HCT116 (cell line): Measurements from ENCODE around the gene LRP11. TPM values are rescaled to one million over a fixed set of nuclear protein-coding genes. Genes with fewer than 3 reads are reported as not detected.

Experiments
- ATAC-seq: fragments of 200-7000 bp; cut with Tn5 transposase; 2 replicates; pipeline ENCODE4 v1.9.1; 2020; ENCODE audit warnings: mild to moderate bottlenecking, moderate library complexity
- BruUV-seq: library from RNA; stranded (reverse); fragments of 400-500 nt; replicated peaks from 2 replicates; lab custom pipeline; 2021; lab: Mats Ljungman, UMichigan
- CTCF ChIA-PET: fragments of 300-600 bp; sonication (Branson Sonifier 250); formaldehyde crosslinking; loops from one replicate; lab custom pipeline; 2021; ENCODE audit warnings: antibody characterized with exemption; lab: Charles Lee
- POLR2A ChIA-PET: fragments of 300-600, 350-600 bp; sonication (Branson Sonifier 250); formaldehyde crosslinking; loops from one replicate; lab custom pipeline; 2021; ENCODE audit warnings: antibody characterized with exemption; lab: Charles Lee
- RAD21 ChIA-PET, 2 experiments: fragments of 300-600 bp; sonication (Branson Sonifier 250); formaldehyde crosslinking; loops; one replicate each; lab custom pipeline; 2023; ENCODE audit warnings: low total read pairs in 2 of 2; ENCODE audit not compliant: uncharacterized antibody in 2 of 2, unreplicated experiment in 2 of 2, low non-redundant PET in 1 of 2; lab: Charles Lee
- DNase-seq: peaks from one replicate; pipeline ENCODE4 v3.0.0-alpha.2; 2010; ENCODE audit warnings: low read depth, low spot score
- H2AFZ ChIP-seq: fragments of 200-600 bp; shearing (Covaris generic), sonication (generic); 2 replicates; pipeline ENCODE4 v1.6.1; 2017; ENCODE audit warnings: low read depth, mixed run types, mixed read lengths, antibody characterized with exemption, low read length; ENCODE audit not compliant: poor library complexity, severe bottlenecking
- H3K27ac ChIP-seq: 2 replicates; pipeline ENCODE4 v1.5.1; 2012; ENCODE audit warnings: low read depth, low read length
- H3K27me3 ChIP-seq: fragments of 200-600 bp; sonication (generic); 2 replicates; pipeline ENCODE4 v1.6.1; 2016; ENCODE audit warnings: mixed run types, low read length, mixed read lengths; ENCODE audit not compliant: insufficient read depth
- H3K36me3 ChIP-seq, 2 experiments: fragments of 200-500 bp in 1 of 2; fragments of 200-600 bp in 1 of 2; sonication (Bioruptor generic) in 1 of 2; sonication (generic) in 1 of 2; 2 replicates each; pipeline versions ENCODE4 v1.5.1 to v1.6.1; 2014 to 2016; ENCODE audit warnings: low read length in 2 of 2, inconsistent platforms in 1 of 2, mixed read lengths in 1 of 2, mixed run types in 1 of 2; ENCODE audit not compliant: insufficient read depth in 2 of 2, control insufficient read depth in 1 of 2
- H3K4me1 ChIP-seq, 2 experiments: fragments of 200-600 bp in 1 of 2; sonication (generic) in 1 of 2; 2 replicates each; pipeline versions ENCODE4 v1.5.1 to v1.6.1; 2012 to 2017; ENCODE audit warnings: low read length in 2 of 2, inconsistent platforms in 1 of 2, mild to moderate bottlenecking in 1 of 2, mixed read lengths in 1 of 2, mixed run types in 1 of 2, moderate library complexity in 1 of 2; ENCODE audit not compliant: insufficient read depth in 2 of 2, control insufficient read depth in 1 of 2
- H3K4me2 ChIP-seq: fragments of 200-600 bp; sonication (generic); 2 replicates; pipeline ENCODE4 v1.6.1; 2017; ENCODE audit warnings: mixed run types, low read length, mixed read lengths
- H3K4me3 ChIP-seq, 2 experiments: fragments of 200-600 bp in 1 of 2; sonication (generic) in 1 of 2; replicated peaks in 1 of 2; 2 replicates each; pipeline ENCODE4 v1.5.1; 2011 to 2016; ENCODE audit warnings: low read length in 2 of 2, control low read depth in 1 of 2, low read depth in 1 of 2, mild to moderate bottlenecking in 1 of 2, mixed read lengths in 1 of 2, mixed run types in 1 of 2
- H3K79me2 ChIP-seq: fragments of 200-600 bp; sonication (generic); 2 replicates; pipeline ENCODE4 v1.6.1; 2017; ENCODE audit warnings: mild to moderate bottlenecking, mixed run types, low read length, moderate library complexity, mixed read lengths; ENCODE audit not compliant: insufficient read depth
- H3K9ac ChIP-seq: fragments of 200-600 bp; sonication (generic); 2 replicates; pipeline ENCODE4 v1.6.1; 2016; ENCODE audit warnings: low read length, mixed read lengths
- H3K9me2 ChIP-seq: fragments of 200-600 bp; sonication (generic), shearing (Covaris generic); 2 replicates; pipeline ENCODE4 v1.6.1; 2017; ENCODE audit warnings: mixed run types, mild to moderate bottlenecking, moderate library complexity; ENCODE audit not compliant: insufficient read depth
- H3K9me3 ChIP-seq, 2 experiments: fragments of 200-500 bp in 1 of 2; fragments of 200-600 bp in 1 of 2; sonication (Bioruptor generic) in 1 of 2; sonication (generic) in 1 of 2; 2 replicates each; pipeline ENCODE4 v1.6.1; 2014 to 2017; ENCODE audit warnings: low read length in 2 of 2, mixed read lengths in 2 of 2, inconsistent platforms in 1 of 2, low read depth in 1 of 2, mild to moderate bottlenecking in 1 of 2, mixed run types in 1 of 2, moderate library complexity in 1 of 2; ENCODE audit not compliant: control insufficient read depth in 1 of 2, insufficient read depth in 1 of 2
- H4K20me1 ChIP-seq: fragments of 200-600 bp; sonication (generic), shearing (Covaris generic); 2 replicates; pipeline ENCODE4 v1.6.1; 2017; ENCODE audit warnings: mixed run types, mild to moderate bottlenecking, moderate library complexity; ENCODE audit not compliant: insufficient read depth
- CBX3 ChIP-seq: IDR thresholded peaks from 2 replicates; pipeline ENCODE4 v1.6.1; 2012; ENCODE audit warnings: low read depth
- EZH2 ChIP-seq: fragments of 200-600 bp; sonication (generic); IDR thresholded peaks from 2 replicates; pipeline ENCODE4 v1.6.1; 2017; ENCODE audit warnings: antibody characterized with exemption, mixed run types
- EZH2phosphoT487 ChIP-seq: fragments of 200-600 bp; IDR thresholded peaks from 2 replicates; pipeline ENCODE4 v1.6.1; 2018; ENCODE audit warnings: antibody characterized with exemption, borderline replicate concordance
- MAX ChIP-seq: IDR thresholded peaks from 2 replicates; pipeline ENCODE4 v1.6.1; 2012
- POLR2A ChIP-seq: IDR thresholded peaks from 2 replicates; pipeline ENCODE4 v1.7.0; 2011; ENCODE audit warnings: borderline replicate concordance; ENCODE audit not compliant: insufficient read depth, insufficient read length; ENCODE audit errors: extremely low read depth
- RAD21 ChIP-seq: IDR thresholded peaks from 2 replicates; pipeline ENCODE4 v1.6.1; 2012; ENCODE audit warnings: low read depth, mild to moderate bottlenecking
- SIN3A ChIP-seq: IDR thresholded peaks from 2 replicates; pipeline ENCODE4 v1.6.1; 2012; ENCODE audit warnings: low read depth
- YY1 ChIP-seq: IDR thresholded peaks from 2 replicates; pipeline ENCODE4 v1.6.1; 2011; ENCODE audit warnings: low read length, low read depth, moderate library complexity, mild to moderate bottlenecking; ENCODE audit not compliant: insufficient replicate concordance; ENCODE audit errors: extremely low read depth
- ZFX ChIP-seq: fragments of 450-650 bp; IDR thresholded peaks from 2 replicates; pipeline ENCODE4 v1.6.1; 2017
- ZNF274 ChIP-seq: fragments of 200-500 bp; sonication (Bioruptor generic); IDR thresholded peaks from 2 replicates; pipeline ENCODE4 v1.6.1; 2014; ENCODE audit warnings: mild to moderate bottlenecking, low read depth, low read length, inconsistent platforms
- intact Hi-C: fragments of 100-400 bp; cut with micrococcal nuclease; formaldehyde crosslinking; loops from 2 replicates; pipeline ENCODE4 v1.10.0; 2022
- total RNA-seq: library from RNA; stranded (reverse); gene quantifications from one replicate; pipeline ENCODE4 v1.2.1, GENCODE V29; 2021; ENCODE audit not compliant: unreplicated experiment
- TF ChIP-seq, protein P1 (sequence below): IDR thresholded peaks from 2 replicates; pipeline ENCODE4 v1.6.1; 2012
- TF ChIP-seq, protein P2 (sequence below), 3 experiments: fragments of 200-600 bp in 1 of 3; sonication (generic) in 1 of 3; IDR thresholded peaks in 2 of 3; conservative IDR thresholded peaks in 1 of 3; 2 replicates each; pipeline ENCODE4 v1.5.1; 2012 to 2017; ENCODE audit warnings: low read depth in 2 of 3, low read length in 2 of 3, antibody characterized with exemption in 1 of 3, borderline replicate concordance in 1 of 3, control low read depth in 1 of 3, mild to moderate bottlenecking in 1 of 3, mixed read lengths in 1 of 3, mixed run types in 1 of 3, moderate library complexity in 1 of 3; ENCODE audit not compliant: insufficient read depth in 1 of 3

Gene LRP11
- total RNA-seq, 1 experiment from 2014 or later: 27.8 TPM

DNA sequence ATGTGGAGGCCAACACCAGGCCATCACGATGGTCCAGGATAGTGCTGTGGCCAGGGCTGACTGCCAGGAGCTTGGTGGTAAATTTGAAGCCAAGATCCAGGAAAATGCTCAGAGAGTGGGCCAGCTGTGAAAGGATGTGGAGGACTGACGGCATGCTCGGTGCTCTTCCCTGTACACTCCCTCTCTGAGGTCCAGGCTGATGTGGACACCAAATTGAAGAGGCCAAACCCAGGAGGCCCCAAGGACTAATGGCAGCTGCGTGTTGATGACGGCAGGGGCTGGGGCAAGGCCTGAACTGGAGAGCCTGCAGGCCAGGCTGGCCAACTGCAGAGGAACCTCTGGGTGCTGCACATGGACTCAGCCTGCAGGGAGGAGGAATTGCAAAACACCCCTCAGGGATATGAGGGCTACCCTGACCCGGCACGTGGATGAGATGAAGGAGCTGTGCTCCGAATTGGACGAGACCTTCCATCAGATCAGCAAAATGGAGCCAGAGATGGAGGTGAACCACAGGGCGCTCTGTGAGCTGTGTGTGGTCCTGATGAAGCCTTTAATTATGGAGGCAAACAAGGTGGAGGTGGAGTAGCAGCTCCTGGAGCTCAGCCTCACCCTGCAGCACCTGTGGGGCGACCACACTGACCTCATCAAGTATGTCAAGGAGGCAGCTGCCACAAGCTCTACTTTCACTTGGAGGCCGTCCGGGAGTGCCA lies 40.7 kb upstream of the LRP11 start:
- H3K9ac ChIP-seq: no peak overlapping the region
- H4K20me1 ChIP-seq: no peaks in the 10 kb centered on the region
- H3K4me2 ChIP-seq: no peak overlapping the region
- H2AFZ ChIP-seq: no peak overlapping the region
- POLR2A ChIA-PET: no interaction called here
- CTCF ChIA-PET: interaction anchor here (0.8 to 1.5 kb wide), 6 partner anchors 9 to 70 kb away, joined by 3 to 6 read pairs (median 3); no protein-coding TSS in a partner anchor
- ATAC-seq (no peak), DNase-seq (no peak)
- intact Hi-C loops: no loop called here
- no peaks in the 10 kb centered on the region for H3K79me2 ChIP-seq
- H3K9me2 ChIP-seq: no peaks in the 10 kb centered on the region
- BruUV-seq: no TSS peak
- H3K9me3 ChIP-seq: peaks cover 5 to 6% of the 10 kb centered on the region in 2 experiments; a peak in 2 of 4 replicates
- H3K27ac ChIP-seq: no peak overlapping the region
- H3K27me3 ChIP-seq: no peaks in the 10 kb centered on the region
- H3K36me3 ChIP-seq: no peaks in the 10 kb centered on the region
- RAD21 ChIA-PET: interaction anchor here in 1 of 2 experiments (0.5 kb wide), 1 partner anchor 168 kb away, joined by 3 read pairs; no protein-coding TSS in a partner anchor
- no peak overlapping the region for H3K4me3 ChIP-seq
- TF ChIP-seq EZH2phosphoT487: no peak
- no peak for TF ChIP-seq ZFX
- no peak for TF ChIP-seq ZNF274
- TF ChIP-seq EZH2: no peak
- TF ChIP-seq CBX3: no peak
- TF ChIP-seq, protein P1, sequence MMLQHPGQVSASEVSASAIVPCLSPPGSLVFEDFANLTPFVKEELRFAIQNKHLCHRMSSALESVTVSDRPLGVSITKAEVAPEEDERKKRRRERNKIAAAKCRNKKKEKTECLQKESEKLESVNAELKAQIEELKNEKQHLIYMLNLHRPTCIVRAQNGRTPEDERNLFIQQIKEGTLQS: no peak
- H3K4me1 ChIP-seq: no peaks in the 10 kb centered on the region

GRCh38 chr6:149903938-149904611 lies 39.9 kb upstream of the LRP11 start:
- Histone ChIP-seq H3K27me3 (no peaks in the 10 kb centered on the region), H4K20me1 (no peaks in the 10 kb centered on the region), H3K79me2 (no peaks in the 10 kb centered on the region), H2AFZ (no peak overlapping the region), H3K4me3 (no peak overlapping the region), H3K4me2 (no peak overlapping the region), H3K36me3 (no peaks in the 10 kb centered on the region), H3K9ac (no peak overlapping the region), H3K4me1 (no peaks in the 10 kb centered on the region), H3K9me2 (no peaks in the 10 kb centered on the region), H3K9me3 (peaks cover 5% of the 10 kb centered on the region in 2 experiments; a peak in 2 of 4 replicates), H3K27ac (no peak overlapping the region)
- ChIA-PET RAD21 (no interaction called here), POLR2A (no interaction called here), CTCF (interaction anchor here (0.8 to 1.5 kb wide), 6 partner anchors 9 to 69 kb away, joined by 3 to 6 read pairs (median 3); no protein-coding TSS in a partner anchor)
- ATAC-seq (peak; percentile 30; the same call in 1 of the 2 replicates), DNase-seq (no peak)
- TF ChIP-seq SIN3A: no peak
- TF ChIP-seq RAD21: 0 out of 2 replicates have a peak, but pooled peaks have one; percentile 12
- no peak for TF ChIP-seq MAX
- TF ChIP-seq YY1: no peak
- TF ChIP-seq POLR2A: no peak
- TF ChIP-seq, protein P2, sequence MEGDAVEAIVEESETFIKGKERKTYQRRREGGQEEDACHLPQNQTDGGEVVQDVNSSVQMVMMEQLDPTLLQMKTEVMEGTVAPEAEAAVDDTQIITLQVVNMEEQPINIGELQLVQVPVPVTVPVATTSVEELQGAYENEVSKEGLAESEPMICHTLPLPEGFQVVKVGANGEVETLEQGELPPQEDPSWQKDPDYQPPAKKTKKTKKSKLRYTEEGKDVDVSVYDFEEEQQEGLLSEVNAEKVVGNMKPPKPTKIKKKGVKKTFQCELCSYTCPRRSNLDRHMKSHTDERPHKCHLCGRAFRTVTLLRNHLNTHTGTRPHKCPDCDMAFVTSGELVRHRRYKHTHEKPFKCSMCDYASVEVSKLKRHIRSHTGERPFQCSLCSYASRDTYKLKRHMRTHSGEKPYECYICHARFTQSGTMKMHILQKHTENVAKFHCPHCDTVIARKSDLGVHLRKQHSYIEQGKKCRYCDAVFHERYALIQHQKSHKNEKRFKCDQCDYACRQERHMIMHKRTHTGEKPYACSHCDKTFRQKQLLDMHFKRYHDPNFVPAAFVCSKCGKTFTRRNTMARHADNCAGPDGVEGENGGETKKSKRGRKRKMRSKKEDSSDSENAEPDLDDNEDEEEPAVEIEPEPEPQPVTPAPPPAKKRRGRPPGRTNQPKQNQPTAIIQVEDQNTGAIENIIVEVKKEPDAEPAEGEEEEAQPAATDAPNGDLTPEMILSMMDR (IDR thresholded peaks at IDR 0.05 in 2 of 3, conservative IDR thresholded peaks at IDR 0.05 in 1 of 3; ENCODE audit: borderline replicate concordance in 1 of 3, insufficient read depth in 1 of 3, low read depth in 2 of 3, low read length in 2 of 3): 0 out of 6 replicates have a peak, but pooled peaks of 2 of the 3 experiments have one; percentile 1 to 9
- TF ChIP-seq CBX3: no peak
- BruUV-seq: no TSS peak
- intact Hi-C loops: no loop called here
